GM21526 (cell line): Measurements from ENCODE around the gene PGBD5.

Source experiments
- ATAC-seq: cut with Tn5 transposase; IDR thresholded peaks from one replicate; pipeline ENCODE4 v1.9.1; 2021; ENCODE audit warnings: moderate library complexity; ENCODE audit not compliant: unreplicated experiment, low FRiP score

The PGBD5 gene

GRCh38 chr1:230381049-230381467 lies 45.1 kb downstream of the PGBD5 start:
- ATAC-seq: no peak

DNA sequence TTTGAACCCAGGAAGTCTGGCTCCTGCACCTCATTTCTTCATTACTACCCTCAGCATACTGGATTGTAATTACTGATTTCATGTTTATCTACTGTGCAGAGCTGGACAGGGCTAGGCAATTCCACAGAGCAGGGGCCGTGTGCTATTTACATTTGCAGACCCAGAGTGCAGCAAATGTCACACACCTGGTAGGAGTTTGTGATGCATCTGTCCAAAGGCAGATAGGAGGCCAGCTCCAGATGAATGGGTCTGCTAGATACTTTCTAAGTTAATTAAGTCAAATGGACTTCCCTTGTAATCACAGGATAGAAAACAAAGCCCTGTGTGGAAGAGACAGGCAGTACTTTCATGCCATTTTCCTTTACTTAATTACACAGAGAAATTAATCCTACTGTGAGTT lies 46.2 kb downstream of the PGBD5 start:
- no peak for ATAC-seq

GRCh38 chr1:230379462-230379861 lies 46.7 kb downstream of the PGBD5 start:
- ATAC-seq: no peak

GRCh38 chr1:230377851-230378250 lies 48.3 kb downstream of the PGBD5 start:
- no peak for ATAC-seq

DNA sequence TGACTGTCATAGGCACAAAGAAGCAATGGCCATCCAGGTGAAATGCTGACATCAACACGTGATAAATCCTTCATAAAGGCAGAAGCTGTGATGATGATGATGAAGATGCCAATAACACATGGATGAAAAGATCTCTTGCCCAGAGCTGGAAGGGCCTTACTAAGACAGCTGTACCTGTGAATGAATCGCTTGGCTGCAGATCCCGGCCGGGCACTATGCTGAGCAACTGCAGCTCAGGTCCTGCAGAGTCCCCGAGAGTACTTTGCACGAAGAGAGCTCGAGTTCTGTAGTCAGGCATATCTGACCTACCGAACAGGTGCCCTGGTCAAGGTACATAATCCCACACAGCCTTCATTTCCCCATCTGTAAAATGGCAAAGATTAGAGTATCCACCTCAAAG lies 48.8 kb downstream of the PGBD5 start:
- no peak for ATAC-seq

GRCh38 chr1:230376296-230376695 lies 49.8 kb downstream of the PGBD5 start:
- ATAC-seq: no peak

GRCh38 chr1:230375780-230376179 lies 50.4 kb downstream of the PGBD5 start:
- ATAC-seq: no peak

DNA sequence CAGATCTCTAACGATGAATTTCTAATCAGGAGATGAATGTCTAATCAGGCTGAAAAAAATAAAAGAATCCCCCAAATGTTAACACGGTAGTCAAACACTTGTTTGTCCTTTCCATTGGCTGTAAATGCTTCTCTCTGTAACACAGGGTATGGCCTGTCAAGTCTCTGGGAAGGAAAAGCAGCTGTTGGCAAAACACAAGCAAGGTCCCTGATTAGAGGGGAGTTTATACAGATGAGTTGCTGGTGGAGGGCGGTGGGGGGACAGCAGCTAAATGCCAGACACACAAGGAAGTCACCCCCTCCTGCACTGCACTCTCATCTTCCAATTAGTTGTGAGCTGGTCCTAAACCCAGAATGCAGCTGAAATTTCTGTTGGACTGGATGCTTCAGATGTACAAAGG lies 51.0 kb downstream of the PGBD5 start:
- ATAC-seq: no peak

- ATAC-seq: no peak
Measured at GRCh38 chr1:230371923-230372703, 54.0 kb downstream of the PGBD5 start.

GRCh38 chr1:230370109-230370508 lies 56.0 kb downstream of the PGBD5 start:
- ATAC-seq: no peak

DNA sequence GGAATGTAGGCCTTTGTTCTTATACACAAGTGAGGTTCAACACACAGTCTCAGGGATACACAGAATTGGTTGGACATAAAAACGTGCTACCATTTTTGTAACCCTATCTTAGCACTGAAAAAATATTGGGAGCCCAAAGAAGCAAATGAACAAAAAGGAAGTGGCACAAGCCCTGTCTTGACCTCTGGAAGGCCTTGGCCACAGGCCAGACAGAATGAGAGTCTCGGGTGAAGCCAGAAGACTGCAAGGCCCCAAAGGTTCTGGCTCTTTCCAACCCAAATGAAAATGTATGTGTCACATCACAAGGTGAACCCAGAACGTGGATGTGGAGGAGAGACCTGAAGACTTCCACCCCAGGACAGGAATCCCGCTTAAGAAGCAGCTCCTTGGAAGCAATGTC lies 57.3 kb downstream of the PGBD5 start:
- ATAC-seq: no peak

DNA sequence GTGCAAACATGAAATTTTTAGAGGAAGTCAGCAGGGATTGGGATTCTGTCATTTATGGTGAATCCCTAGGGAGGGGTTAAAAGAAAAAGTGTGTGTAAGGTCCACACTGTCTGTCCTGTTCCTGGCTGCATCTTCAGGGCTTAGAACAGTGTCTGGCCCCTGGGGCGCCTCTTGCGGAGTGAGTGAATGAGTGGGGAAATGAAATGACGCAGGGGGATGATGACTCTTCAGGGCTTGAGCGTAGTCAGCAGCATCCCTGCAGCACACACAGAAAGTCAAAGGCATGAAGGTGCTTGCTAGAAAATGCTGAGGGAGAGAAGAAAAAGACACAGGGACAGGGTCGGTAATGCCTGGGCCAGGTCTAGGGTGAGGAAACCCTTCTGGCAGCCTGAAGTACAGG lies 57.8 kb downstream of the PGBD5 start:
- no peak for ATAC-seq

GRCh38 chr1:230366504-230366915 lies 59.6 kb downstream of the PGBD5 start:
- ATAC-seq: no peak

DNA sequence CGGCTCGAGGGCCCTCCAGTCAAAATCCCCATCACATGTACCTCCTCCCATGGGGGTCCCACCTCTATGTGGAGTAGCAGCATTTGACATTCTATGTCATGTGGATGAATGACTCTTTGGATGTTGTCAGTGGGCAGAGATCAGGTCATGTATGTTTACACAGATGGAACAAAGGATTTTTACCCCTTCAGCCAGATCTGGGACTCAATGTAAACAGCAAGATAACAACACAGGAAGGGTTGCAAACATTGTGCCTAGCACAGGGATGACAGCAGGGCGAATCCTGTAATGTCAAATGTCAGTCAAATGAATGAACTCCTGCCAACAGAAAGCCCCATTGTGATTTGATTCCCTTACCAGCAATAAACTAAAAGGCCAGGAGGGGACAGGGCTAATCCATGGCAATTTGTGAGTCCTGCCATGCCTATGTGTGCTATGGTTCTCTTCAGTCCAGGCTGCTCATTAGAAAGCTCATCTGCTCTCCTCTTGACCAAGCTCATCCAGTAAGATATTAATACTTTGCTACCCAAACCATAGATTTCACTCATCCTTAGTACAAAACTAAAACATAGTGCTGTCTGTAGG lies 60.3 kb downstream of the PGBD5 start:
- ATAC-seq: no peak

DNA sequence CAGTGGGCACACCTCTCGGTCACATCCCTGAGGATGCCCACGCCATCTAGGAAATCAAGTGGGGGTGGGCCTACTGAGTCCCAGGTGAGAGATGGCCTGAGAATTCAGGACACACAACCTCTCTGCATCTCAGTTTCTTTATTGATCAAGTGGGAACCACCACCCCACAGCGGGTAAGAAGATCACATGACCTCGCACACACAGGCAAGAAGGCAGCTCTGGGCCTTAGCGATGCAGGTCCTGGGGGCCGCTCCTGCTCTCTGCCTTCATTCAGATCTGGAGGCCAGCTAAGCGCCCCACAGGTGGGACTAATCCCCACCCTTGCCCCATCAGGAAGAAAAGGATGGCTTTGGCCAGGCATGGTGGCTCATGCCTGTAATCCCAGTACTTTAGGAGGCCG lies 63.2 kb downstream of the PGBD5 start:
- ATAC-seq: no peak

DNA sequence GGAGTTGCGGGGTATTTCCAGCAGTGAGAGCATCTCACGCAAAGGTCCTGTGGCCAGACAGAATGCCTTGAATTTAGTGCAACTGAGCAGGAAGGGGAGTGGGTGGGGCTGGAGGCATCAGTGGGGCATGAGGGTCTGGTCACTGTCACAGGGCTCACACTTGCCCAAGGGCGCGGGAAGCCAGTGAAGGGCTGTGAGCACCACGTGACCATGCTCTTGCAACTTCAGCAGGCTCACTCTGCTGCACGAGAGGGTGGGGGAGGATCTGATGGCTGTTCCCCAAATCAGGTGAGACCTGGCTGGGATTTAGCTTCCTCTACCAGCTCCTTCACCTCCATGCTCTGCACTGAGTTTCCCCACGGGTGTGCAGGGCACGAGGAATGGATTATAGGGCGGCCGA lies 64.2 kb downstream of the PGBD5 start:
- ATAC-seq: no peak

DNA sequence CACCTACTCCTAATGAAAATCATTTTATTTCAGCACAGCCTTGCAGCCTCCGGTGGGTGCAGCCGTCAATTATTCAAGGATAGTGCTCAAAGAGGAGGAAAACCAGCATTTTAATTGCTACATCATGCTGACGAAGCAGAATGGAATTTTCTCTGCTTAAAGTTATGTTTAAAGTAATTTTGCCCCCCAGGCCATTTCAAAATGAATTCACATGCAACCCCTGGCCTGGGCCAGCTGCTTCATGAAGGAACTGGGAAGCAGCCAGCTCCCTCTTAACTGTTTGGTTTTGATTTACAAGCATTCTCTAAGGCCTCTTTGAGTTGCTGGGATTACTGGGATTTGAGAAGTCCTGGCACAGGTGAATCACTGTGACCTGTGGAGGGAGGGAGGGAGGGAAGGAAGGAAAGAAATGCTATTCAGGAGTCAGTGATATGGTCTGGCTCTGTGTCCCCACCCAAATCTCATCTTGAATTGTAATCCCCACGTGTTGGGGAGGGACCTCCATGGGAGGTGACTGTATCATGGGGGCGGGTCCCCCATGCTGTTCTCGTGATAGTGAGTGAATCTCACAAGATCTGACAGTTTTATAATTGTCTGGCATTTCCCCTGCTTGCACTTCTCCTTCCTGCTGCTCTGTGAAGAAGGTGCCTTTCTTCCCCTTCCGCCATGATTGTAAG lies 66.0 kb downstream of the PGBD5 start:
- no peak for ATAC-seq

- ATAC-seq: no peak
Measured at GRCh38 chr1:230356869-230357794, 69.0 kb downstream of the PGBD5 start.

DNA sequence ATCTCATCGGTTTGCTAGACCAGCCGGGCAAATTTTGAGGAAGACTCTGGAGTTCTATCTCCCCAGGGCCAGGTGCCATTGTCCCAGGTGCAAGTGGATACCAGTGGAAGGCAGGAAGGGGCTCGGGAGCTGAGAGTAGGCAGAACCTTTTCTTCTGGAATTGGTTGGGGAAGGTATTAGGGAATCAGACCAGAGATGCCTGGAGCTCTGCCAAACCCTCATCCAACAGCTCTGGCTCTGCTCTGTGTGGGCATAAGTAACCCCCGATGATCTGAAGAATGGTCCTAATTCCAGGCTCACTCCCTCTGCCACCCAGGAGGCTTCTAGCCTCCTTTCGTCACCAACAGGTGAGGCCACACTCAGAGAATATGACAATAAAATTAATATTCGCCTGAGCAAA lies 69.9 kb downstream of the PGBD5 start:
- no peak for ATAC-seq

DNA sequence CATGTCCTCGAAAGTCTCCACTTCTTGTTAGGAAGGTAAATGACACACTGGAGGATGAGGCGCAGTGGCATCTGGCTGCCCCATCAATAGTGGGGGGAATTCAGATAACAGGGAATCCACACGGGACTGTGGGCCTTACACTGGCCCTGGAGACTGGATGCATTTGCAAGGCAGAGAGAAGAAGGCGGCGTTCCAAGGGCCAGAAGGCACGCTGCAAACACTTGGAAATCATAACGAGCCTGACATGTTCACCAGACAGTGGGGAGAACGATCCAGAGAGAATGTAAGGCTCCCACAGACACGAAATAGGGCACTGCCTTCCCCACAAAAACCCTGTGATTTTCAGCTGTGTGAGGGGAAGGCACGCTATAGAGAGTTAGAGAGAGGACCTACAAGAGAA lies 70.5 kb downstream of the PGBD5 start:
- no peak for ATAC-seq

GRCh38 chr1:230355128-230355527 lies 71.0 kb downstream of the PGBD5 start:
- ATAC-seq: no peak
